Kidney epithelial cell (primary cell): Measurements from ENCODE around the gene METRNL. TPM values are rescaled to one million over a fixed set of nuclear protein-coding genes. Genes with fewer than 3 reads are reported as not detected.
"Not testable (repeated sequence)": the region's sequence is repeated elsewhere in the genome, so short reads cannot be mapped to it uniquely, and the experiment has no call there.

Experiments used
- DNase-seq: peaks from one replicate; pipeline ENCODE4 v3.0.0-alpha.2; 2010; ENCODE audit warnings: low read depth
- H3K27me3 ChIP-seq: 2 replicates; pipeline ENCODE4 v1.6.0; 2011; ENCODE audit warnings: low read length; ENCODE audit not compliant: control insufficient read depth, insufficient read depth
- H3K36me3 ChIP-seq: 2 replicates; pipeline ENCODE4 v1.5.1; 2011; ENCODE audit warnings: low read length; ENCODE audit not compliant: control insufficient read depth, insufficient read depth
- H3K4me3 ChIP-seq: 2 replicates; pipeline ENCODE4 v1.5.1; 2011; ENCODE audit warnings: low read depth, mild to moderate bottlenecking, control low read depth, low read length
- total RNA-seq: library from RNA; depleted of rRNA; stranded (reverse); fragments of >200 nt; gene quantifications from 2 replicates; pipeline ENCODE4 v1.2.3, GENCODE V29; 2015
- TF ChIP-seq, protein P1 (sequence below): IDR thresholded peaks from 2 replicates; pipeline ENCODE4 v1.5.1; 2011; ENCODE audit warnings: mild to moderate bottlenecking, moderate library complexity, low read length, control low read depth, inconsistent platforms; ENCODE audit not compliant: insufficient read depth, poor library complexity, severe bottlenecking

Gene METRNL
- total RNA-seq, 1 donor from 2014 or later = 91.5 TPM

DNA sequence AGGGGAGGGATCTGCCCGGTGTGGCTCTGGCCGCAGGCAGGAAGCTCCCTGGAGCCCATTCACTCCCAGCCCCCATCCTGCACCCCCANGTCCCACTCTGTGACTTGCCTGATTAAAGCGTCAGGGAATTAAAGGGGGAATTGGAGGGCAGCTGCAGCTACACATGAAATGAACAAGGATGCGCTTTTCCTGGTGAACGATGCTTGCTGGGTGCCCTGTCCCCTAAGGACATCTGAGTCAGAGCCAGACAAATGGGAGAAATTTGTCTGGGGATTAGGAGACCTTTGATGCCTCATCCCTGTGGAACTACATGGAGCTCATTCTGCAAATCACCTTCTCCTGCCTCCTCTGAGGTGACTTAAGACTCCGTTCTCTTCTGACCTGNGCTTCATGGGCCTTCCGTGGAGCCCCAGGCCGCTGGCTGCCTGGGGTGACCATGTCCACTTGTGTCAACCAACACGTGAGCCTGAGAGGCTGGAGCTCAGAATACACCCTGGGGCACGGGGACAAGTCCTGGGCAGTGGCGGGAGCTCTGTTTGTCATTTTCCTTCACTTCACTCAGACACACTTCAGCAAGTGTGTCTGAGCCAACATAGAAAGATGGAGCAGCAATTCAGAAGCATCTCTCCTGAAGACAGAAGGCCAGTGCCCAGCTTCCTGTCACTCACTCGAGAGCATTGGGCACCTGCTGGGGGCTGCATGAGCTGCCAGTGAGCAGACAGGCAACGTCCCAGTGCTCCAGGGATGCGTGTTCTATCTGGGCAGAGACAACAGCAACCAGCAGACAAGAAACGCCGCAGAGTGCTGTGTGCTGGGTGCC is 54.1 kb downstream of the METRNL start:
- Histone ChIP-seq H3K36me3 (no peaks in the 10 kb centered on the region), H3K27me3 (peaks cover 28% of the 10 kb centered on the region), H3K4me3 (no peak overlapping the region)
- no peak for DNase-seq
- TF ChIP-seq, protein P1, sequence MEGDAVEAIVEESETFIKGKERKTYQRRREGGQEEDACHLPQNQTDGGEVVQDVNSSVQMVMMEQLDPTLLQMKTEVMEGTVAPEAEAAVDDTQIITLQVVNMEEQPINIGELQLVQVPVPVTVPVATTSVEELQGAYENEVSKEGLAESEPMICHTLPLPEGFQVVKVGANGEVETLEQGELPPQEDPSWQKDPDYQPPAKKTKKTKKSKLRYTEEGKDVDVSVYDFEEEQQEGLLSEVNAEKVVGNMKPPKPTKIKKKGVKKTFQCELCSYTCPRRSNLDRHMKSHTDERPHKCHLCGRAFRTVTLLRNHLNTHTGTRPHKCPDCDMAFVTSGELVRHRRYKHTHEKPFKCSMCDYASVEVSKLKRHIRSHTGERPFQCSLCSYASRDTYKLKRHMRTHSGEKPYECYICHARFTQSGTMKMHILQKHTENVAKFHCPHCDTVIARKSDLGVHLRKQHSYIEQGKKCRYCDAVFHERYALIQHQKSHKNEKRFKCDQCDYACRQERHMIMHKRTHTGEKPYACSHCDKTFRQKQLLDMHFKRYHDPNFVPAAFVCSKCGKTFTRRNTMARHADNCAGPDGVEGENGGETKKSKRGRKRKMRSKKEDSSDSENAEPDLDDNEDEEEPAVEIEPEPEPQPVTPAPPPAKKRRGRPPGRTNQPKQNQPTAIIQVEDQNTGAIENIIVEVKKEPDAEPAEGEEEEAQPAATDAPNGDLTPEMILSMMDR = no peak

DNA sequence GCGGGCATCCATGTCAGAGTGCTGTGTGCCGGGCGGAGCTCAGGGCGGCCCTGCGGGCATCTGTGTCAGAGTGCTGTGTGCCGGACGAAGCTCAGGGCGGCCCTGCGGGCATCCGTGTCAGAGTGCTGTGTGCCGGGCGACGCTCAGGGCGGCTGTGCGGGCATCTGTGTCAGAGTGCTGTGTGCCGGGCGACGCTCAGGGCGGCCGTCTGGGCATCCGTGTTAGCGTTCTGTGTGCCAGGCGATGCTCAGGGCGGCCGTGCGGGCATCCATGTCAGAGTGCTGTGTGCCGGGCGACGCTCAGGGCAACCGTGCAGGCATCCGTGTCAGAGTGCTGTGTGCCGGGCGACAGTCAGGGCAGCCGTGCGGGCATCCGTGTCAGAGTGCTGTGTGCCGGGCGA is 55.0 kb downstream of the METRNL start:
- not testable (repeated sequence) for H3K4me3 ChIP-seq, H3K36me3 ChIP-seq, DNase-seq
- H3K27me3 ChIP-seq = peaks cover 28% of the 10 kb centered on the region

DNA sequence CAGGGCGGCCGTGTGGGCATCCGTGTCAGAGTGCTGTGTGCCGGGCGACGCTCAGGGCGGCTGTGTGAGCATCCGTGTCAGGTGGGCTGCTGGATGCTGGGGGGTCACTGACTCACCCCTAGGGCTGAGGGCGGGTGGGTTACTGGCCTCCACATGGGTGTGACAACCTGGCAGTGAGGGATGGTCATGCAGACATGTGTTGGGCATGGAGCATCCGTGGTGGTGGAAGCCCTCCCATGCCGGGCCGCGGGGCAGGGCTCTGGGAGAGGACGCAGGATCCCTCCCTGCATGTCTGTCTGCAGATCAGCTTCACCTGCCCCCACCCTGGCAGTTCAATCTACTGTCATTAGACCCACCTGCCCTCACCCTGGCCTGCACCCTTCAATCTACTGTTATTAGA is 56.3 kb downstream of the METRNL start:
- TF ChIP-seq, protein P1 = no peak

DNA sequence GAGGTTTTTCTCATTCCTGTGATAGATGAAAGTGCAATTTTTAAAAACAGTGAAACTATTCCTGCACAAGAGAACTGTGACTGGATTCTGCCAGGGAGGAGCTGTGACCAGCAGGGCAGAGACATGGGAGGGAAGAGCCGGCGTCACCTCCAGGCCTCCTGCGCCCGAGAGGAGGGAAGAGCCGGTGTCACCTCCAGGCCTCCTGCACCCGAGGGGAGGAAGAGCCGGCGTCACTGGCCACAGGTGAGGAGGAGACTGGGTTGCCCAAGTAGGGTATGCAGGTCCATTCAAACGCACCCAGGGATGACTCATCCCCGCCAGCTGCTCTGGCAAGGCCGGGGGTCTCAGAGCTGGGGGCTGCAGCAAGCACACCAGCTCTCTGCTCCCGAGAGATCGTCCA is 56.7 kb downstream of the METRNL start:
- Histone ChIP-seq H3K27me3 (peaks cover 28% of the 10 kb centered on the region), H3K4me3 (no peak overlapping the region), H3K36me3 (no peaks in the 10 kb centered on the region)
- DNase-seq = no peak
- TF ChIP-seq, protein P1 = no peak

More for the DNA sequence above, 56.3 kb downstream of the METRNL start:
- Histone ChIP-seq H3K4me3 (no peak overlapping the region), H3K36me3 (no peaks in the 10 kb centered on the region), H3K27me3 (peaks cover 28% of the 10 kb centered on the region)
- DNase-seq = no peak

DNA sequence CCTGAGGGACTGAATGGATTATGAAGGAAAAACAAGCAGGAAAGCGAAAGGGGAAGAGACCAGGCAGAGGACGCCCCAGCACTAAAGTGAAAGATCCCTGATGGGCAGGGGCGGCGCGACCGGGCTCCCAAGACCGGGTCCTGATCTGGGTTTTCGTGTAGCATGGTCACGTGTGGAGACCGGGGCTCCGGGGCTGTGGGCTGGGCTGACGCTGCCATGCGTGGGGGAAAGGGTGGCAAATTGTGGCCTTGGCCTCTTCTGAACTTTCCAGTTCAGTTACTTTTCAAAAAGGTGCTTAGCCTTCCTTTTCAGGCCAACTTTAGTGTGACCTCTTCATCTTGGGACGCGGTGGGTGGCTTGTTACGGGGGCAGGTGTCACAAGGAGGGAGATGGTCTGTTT is 57.5 kb downstream of the METRNL start:
- TF ChIP-seq, protein P1 = no peak
- Histone ChIP-seq H3K4me3 (no peak overlapping the region), H3K36me3 (no peaks in the 10 kb centered on the region), H3K27me3 (peaks cover 28% of the 10 kb centered on the region)
- DNase-seq = no peak

DNA sequence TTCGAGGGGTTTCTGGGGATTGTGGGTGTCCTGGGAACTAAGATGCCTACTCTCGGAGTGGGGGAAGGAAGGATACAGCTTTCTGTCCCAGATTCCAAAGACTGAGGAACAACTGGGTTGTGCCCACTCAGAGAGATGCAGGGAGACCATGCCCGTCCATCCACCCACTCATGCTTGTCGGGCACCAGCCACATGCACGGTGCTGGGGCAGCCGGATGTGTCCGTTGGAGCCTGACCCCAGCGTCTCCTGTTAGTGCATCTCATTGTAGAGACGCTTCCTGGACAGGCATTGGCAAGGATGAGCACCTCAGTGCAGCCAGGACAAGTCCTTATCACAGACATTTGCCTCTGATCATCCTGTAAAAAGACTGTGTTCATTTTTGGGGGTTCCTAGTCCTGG is 58.1 kb downstream of the METRNL start:
- H3K4me3 ChIP-seq = no peak overlapping the region
- DNase-seq = no peak
- H3K36me3 ChIP-seq = no peaks in the 10 kb centered on the region
- TF ChIP-seq, protein P1 = no peak
- H3K27me3 ChIP-seq = peaks cover 28% of the 10 kb centered on the region
